SK-N-SH (cell line): ENCODE results near the gene POMC. TPM values are rescaled to one million over a fixed set of nuclear protein-coding genes. Genes with fewer than 3 reads are reported as not detected.
"Not testable (repeated sequence)": the region's sequence is repeated elsewhere in the genome, so short reads cannot be mapped to it uniquely, and the experiment has no call there.

Experiments used
- CTCF ChIA-PET: fragments of 300-600, 350-600 bp; formaldehyde crosslinking; extraction: SDS; loops from one replicate; lab custom pipeline; 2021; lab: Yijun Ruan, JAX
- POLR2A ChIA-PET: fragments of 350-600 bp; sonication (Branson Sonifier 250); formaldehyde crosslinking; extraction: SDS; loops from one replicate; lab custom pipeline; 2020; ENCODE audit warnings: antibody characterized with exemption, inconsistent platforms; lab: Yijun Ruan, JAX
- DNase-seq: peaks from one replicate; pipeline ENCODE4 v3.0.0; 2012
- H2AFZ ChIP-seq: fragments of 200-600 bp; sonication (generic); 2 replicates; pipeline ENCODE4 v1.8.1; 2016; ENCODE audit warnings: antibody characterized with exemption, mild to moderate bottlenecking, low read depth
- H3F3A ChIP-seq: fragments of 200-600 bp; sonication (generic); replicated peaks from 2 replicates; pipeline ENCODE3; 2016; ENCODE audit warnings: antibody characterized with exemption, mild to moderate bottlenecking; ENCODE audit not compliant: insufficient read depth
- H3K27ac ChIP-seq, 2 experiments: fragments of 200-500 bp in 1 of 2; fragments of 200-600 bp in 1 of 2; sonication (Bioruptor generic) in 1 of 2; sonication (generic), shearing (Covaris generic) in 1 of 2; 2 replicates each; pipeline versions ENCODE4 v1.5.1 to v1.6.1; 2014 to 2016; ENCODE audit warnings: low read depth in 2 of 2, inconsistent platforms in 1 of 2, low read length in 1 of 2, mild to moderate bottlenecking in 1 of 2, mixed read lengths in 1 of 2
- H3K27me3 ChIP-seq: fragments of 200-600 bp; sonication (generic), shearing (Covaris generic); 2 replicates; pipeline ENCODE4 v1.6.1; 2016; ENCODE audit warnings: mixed run types; ENCODE audit not compliant: insufficient read depth
- H3K36me3 ChIP-seq, 2 experiments: fragments of 200-500 bp in 1 of 2; fragments of 200-600 bp in 1 of 2; sonication (Bioruptor generic) in 1 of 2; sonication (generic) in 1 of 2; replicated peaks in 1 of 2; 2 replicates each; pipeline versions ENCODE3 to v1.5.1; 2014 to 2016; ENCODE audit warnings: low read length in 1 of 2, mild to moderate bottlenecking in 1 of 2; ENCODE audit not compliant: insufficient read depth in 2 of 2, control insufficient read depth in 1 of 2
- H3K4me1 ChIP-seq, 2 experiments: fragments of 200-500 bp in 1 of 2; fragments of 200-600 bp in 1 of 2; sonication (Bioruptor generic) in 1 of 2; sonication (generic), shearing (Covaris generic) in 1 of 2; 2 replicates each; pipeline versions ENCODE4 v1.5.1 to v1.6.1; 2014 to 2016; ENCODE audit warnings: low read depth in 1 of 2, low read length in 1 of 2, mixed run types in 1 of 2; ENCODE audit not compliant: insufficient read depth in 2 of 2, control insufficient read depth in 1 of 2
- H3K4me2 ChIP-seq: fragments of 200-600 bp; sonication (generic), shearing (Covaris generic); 2 replicates; pipeline ENCODE4 v1.6.1; 2017; ENCODE audit warnings: mixed run types
- H3K4me3 ChIP-seq, 2 experiments: fragments of 200-500 bp in 1 of 2; fragments of 200-600 bp in 1 of 2; sonication (Bioruptor generic) in 1 of 2; sonication (generic), shearing (Covaris generic) in 1 of 2; 2 replicates each; pipeline versions ENCODE4 v1.5.1 to v1.8.1; 2014 to 2016; ENCODE audit warnings: low read depth in 2 of 2, inconsistent platforms in 1 of 2, low read length in 1 of 2, mild to moderate bottlenecking in 1 of 2, mixed read lengths in 1 of 2, moderate library complexity in 1 of 2
- H3K79me2 ChIP-seq: fragments of 200-600 bp; sonication (generic); 2 replicates; pipeline ENCODE4 v1.8.1; 2017; ENCODE audit warnings: mild to moderate bottlenecking; ENCODE audit not compliant: insufficient read depth
- H3K9ac ChIP-seq: fragments of 200-600 bp; sonication (generic); 2 replicates; pipeline ENCODE4 v1.6.1; 2017; ENCODE audit warnings: mixed run types
- H3K9me2 ChIP-seq: fragments of 200-600 bp; sonication (generic); 2 replicates; pipeline ENCODE4 v1.6.1; 2017; ENCODE audit warnings: mixed run types
- H3K9me3 ChIP-seq: fragments of 200-600 bp; sonication (generic); 2 replicates; pipeline ENCODE4 v1.6.1; 2017; ENCODE audit warnings: mixed run types, mild to moderate bottlenecking, moderate library complexity
- H4K20me1 ChIP-seq: fragments of 200-600 bp; sonication (generic); 2 replicates; pipeline ENCODE4 v1.6.1; 2017; ENCODE audit warnings: mild to moderate bottlenecking, mixed run types; ENCODE audit not compliant: insufficient read depth
- CHD2 ChIP-seq: fragments of 150-350 bp; IDR thresholded peaks from 2 replicates; pipeline ENCODE4 v1.6.1; 2018; ENCODE audit warnings: low read length; ENCODE audit not compliant: partially characterized antibody
- ELF1 ChIP-seq: IDR thresholded peaks from 2 replicates; pipeline ENCODE4 v1.4.0; 2012
- EP300 ChIP-seq, 2 experiments: IDR thresholded peaks; 2 replicates each; pipeline versions ENCODE4 v1.4.0 to v1.6.1; 2012; ENCODE audit warnings: borderline replicate concordance in 1 of 2, low read depth in 1 of 2, low read length in 1 of 2
- GATA2 ChIP-seq: sonication (generic); formaldehyde crosslinking; IDR thresholded peaks from 2 replicates; pipeline ENCODE4 v1.5.0; 2020; ENCODE audit warnings: mild to moderate bottlenecking, missing genetic modification reagents
- JUND ChIP-seq: IDR thresholded peaks from 2 replicates; pipeline ENCODE4 v1.4.0; 2012
- NFIC ChIP-seq: IDR thresholded peaks from 2 replicates; pipeline ENCODE4 v1.4.0; 2012; ENCODE audit warnings: borderline replicate concordance
- NRF1 ChIP-seq: IDR thresholded peaks from 2 replicates; pipeline ENCODE4 v1.6.1; 2012; ENCODE audit warnings: low read depth, mild to moderate bottlenecking, low read length
- POLR2AphosphoS5 ChIP-seq: IDR thresholded peaks from 2 replicates; pipeline ENCODE4 v1.6.1; 2012; ENCODE audit warnings: low read depth, low read length
- RAD21 ChIP-seq: IDR thresholded peaks from 2 replicates; pipeline ENCODE4 v1.6.1; 2012; ENCODE audit warnings: mild to moderate bottlenecking, low read length
- RFX5 ChIP-seq: IDR thresholded peaks from 2 replicates; pipeline ENCODE4 v1.6.1; 2012; ENCODE audit warnings: mild to moderate bottlenecking, improper control_type of control experiment, low read length
- SIN3A ChIP-seq: IDR thresholded peaks from 2 replicates; pipeline ENCODE4 v1.6.1; 2012; ENCODE audit warnings: low read depth, mild to moderate bottlenecking, low read length, moderate library complexity, borderline replicate concordance
- TAF1 ChIP-seq: IDR thresholded peaks from 2 replicates; pipeline ENCODE4 v1.6.1; 2012; ENCODE audit warnings: low read depth, mild to moderate bottlenecking, low read length, moderate library complexity, borderline replicate concordance
- TEAD4 ChIP-seq: IDR thresholded peaks from 2 replicates; pipeline ENCODE4 v1.4.0; 2012; ENCODE audit warnings: mild to moderate bottlenecking, borderline replicate concordance; ENCODE audit not compliant: insufficient read depth
- WGBS: methylation state at CpG from one replicate; pipeline ENCODE4 v1.1.6; 2017; ENCODE audit warnings: low lambda C conversion rate; 5-methylcytosine and 5-hydroxymethylcytosine counted together
- polyA plus RNA-seq, 3 experiments: library from polyadenylated mRNA; depleted of rRNA; stranded (reverse); fragments of >200 nt; gene quantifications; 2 replicates each; pipeline ENCODE4 v1.2.3, GENCODE V29; 2012
- TF ChIP-seq, protein P1 (sequence below): IDR thresholded peaks from 2 replicates; pipeline ENCODE4 v1.4.0; 2012; ENCODE audit warnings: low read depth
- TF ChIP-seq, protein P2 (sequence below): IDR thresholded peaks from 2 replicates; pipeline ENCODE4 v1.6.1; 2012; ENCODE audit warnings: mild to moderate bottlenecking, low read depth, low read length, moderate library complexity
- TF ChIP-seq, protein P3 (sequence below): fragments of 150-350 bp; IDR thresholded peaks from 2 replicates; pipeline ENCODE4 v1.6.1; 2016; ENCODE audit warnings: mild to moderate bottlenecking, low read depth, low read length
- TF ChIP-seq, protein P4 (sequence below): IDR thresholded peaks from 2 replicates; pipeline ENCODE4 v1.4.0; 2012; ENCODE audit warnings: low read depth, borderline replicate concordance

The POMC gene
- polyA plus RNA-seq, 1 of the 3 experiments (the other 2 are of a cell fraction): not detected

DNA sequence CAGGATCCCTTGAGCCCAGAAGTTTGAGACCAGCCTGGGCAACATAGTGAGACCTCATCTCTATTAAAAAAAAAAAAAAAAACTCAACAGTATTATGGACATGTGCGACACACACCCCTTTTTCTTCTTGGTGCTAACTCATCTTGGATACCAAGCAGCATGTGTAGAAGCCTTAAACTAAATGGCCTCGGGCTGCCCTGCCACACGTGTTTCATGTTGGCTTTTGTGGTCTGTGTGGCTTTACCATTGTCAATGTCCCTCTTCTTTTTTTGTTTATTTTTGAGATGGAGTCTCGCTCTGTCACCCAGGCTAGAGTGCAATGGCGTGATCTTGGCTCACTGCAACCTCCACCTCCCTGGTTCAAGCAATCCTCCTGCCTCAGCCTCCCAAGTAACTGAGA, 17.4 kb downstream of the POMC start:
- H3K4me3 ChIP-seq, H3K9ac ChIP-seq, DNase-seq, H3K9me2 ChIP-seq, CTCF ChIA-PET, H4K20me1 ChIP-seq, H3K36me3 ChIP-seq, H3K4me1 ChIP-seq, H3K4me2 ChIP-seq, POLR2A ChIA-PET, H3K27me3 ChIP-seq, H3K79me2 ChIP-seq, H3K27ac ChIP-seq, H2AFZ ChIP-seq, H3K9me3 ChIP-seq, H3F3A ChIP-seq: not testable (repeated sequence)
- 91% methylated on average over 5 of the region's 5 CpGs for WGBS

DNA sequence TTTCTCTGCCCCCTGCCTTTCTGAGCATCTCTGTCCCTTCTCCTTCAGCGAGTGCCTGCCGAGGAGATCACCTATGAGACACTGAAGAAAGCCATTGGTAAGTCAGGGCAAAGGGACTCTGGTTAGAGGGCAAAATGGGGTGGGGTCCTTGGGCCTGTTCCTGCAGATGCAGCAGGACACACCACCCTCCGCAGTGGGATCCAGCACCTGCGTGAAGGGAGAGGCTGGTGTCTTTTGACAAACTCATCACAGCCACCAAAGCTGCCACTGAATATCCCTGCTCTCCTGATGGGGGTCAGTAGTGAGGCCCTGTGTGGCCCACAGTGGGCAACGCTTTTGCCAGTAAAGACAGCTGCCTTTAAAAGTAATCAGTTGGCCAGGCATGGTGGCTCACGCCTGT, 18.7 kb downstream of the POMC start:
- H3K36me3 ChIP-seq: no peaks in the 10 kb centered on the region
- no peak overlapping the region for H3K4me3 ChIP-seq
- H2AFZ ChIP-seq: no peak overlapping the region
- no peaks in the 10 kb centered on the region for H3F3A ChIP-seq
- H4K20me1 ChIP-seq: no peaks in the 10 kb centered on the region
- H3K4me1 ChIP-seq: no peaks in the 10 kb centered on the region
- no peak overlapping the region for H3K9ac ChIP-seq
- WGBS: 89% methylated on average over 4 of the region's 6 CpGs
- no peaks in the 10 kb centered on the region for H3K9me2 ChIP-seq
- no peaks in the 10 kb centered on the region for H3K27me3 ChIP-seq
- no peaks in the 10 kb centered on the region for H3K9me3 ChIP-seq
- no peak for DNase-seq
- POLR2A ChIA-PET: interaction anchor here (0.6 kb wide), 1 partner anchor 162 kb away, joined by 4 read pairs; no protein-coding TSS in a partner anchor
- H3K79me2 ChIP-seq: no peaks in the 10 kb centered on the region
- no peak for TF ChIP-seq RFX5
- no peak for TF ChIP-seq NRF1
- TF ChIP-seq EP300 (IDR thresholded peaks at IDR 0.05; ENCODE audit: borderline replicate concordance in 1 of 2, low read depth in 1 of 2, low read length in 1 of 2): no peak
- no peak for TF ChIP-seq RAD21
- no peak for TF ChIP-seq TAF1
- TF ChIP-seq SIN3A: no peak
- no peak overlapping the region for H3K27ac ChIP-seq
- CTCF ChIA-PET: interaction anchor here (1.1 to 1.2 kb wide), 2 partner anchors 16 to 46 kb away, joined by 4 read pairs; no protein-coding TSS in a partner anchor
- no peak overlapping the region for H3K4me2 ChIP-seq

DNA sequence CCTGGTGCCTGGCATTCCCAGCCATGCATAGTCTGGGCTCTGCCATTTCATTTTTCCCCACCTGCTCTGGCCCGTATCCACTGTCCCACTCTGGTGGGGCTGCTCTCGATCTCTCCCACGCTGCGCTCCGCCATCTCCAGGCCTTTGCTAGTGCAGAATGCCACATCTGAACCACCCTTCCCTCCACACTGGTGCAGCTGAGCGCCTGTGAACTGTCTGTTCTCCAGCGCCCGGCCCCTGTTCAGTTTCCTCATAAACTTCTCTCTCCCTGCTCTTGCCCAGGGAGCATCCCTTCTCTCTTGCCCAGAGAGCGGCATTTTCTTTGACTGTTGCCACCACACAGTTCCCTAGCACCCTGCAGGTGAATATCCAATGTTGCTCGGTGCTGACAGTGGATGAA, 21.5 kb downstream of the POMC start:
- 96% methylated on average over 10 of the region's 10 CpGs for WGBS
- no peaks in the 10 kb centered on the region for H3K4me1 ChIP-seq
- no peaks in the 10 kb centered on the region for H3F3A ChIP-seq
- no peaks in the 10 kb centered on the region for H3K9me3 ChIP-seq
- H2AFZ ChIP-seq: no peak overlapping the region
- H3K4me3 ChIP-seq: no peak overlapping the region
- no peak overlapping the region for H3K9ac ChIP-seq
- H3K27ac ChIP-seq: no peak overlapping the region
- H3K9me2 ChIP-seq: no peaks in the 10 kb centered on the region
- DNase-seq: no peak
- H3K36me3 ChIP-seq: no peaks in the 10 kb centered on the region
- H3K27me3 ChIP-seq: no peaks in the 10 kb centered on the region
- ChIA-PET CTCF (interaction anchor here (1.1 to 1.7 kb wide), 5 partner anchors 17 to 172 kb away, joined by 3 to 6 read pairs (median 4); no protein-coding TSS in a partner anchor), POLR2A (no interaction called here)
- H3K4me2 ChIP-seq: no peak overlapping the region
- H3K79me2 ChIP-seq: no peaks in the 10 kb centered on the region
- no peaks in the 10 kb centered on the region for H4K20me1 ChIP-seq
- TF ChIP-seq GATA2 (CRISPR knock-in tag) (no peak), NRF1 (no peak), JUND (no peak), CHD2 (no peak), POLR2AphosphoS5 (no peak), ELF1 (no peak), TEAD4 (no peak), NFIC (no peak)
- TF ChIP-seq, protein P1, sequence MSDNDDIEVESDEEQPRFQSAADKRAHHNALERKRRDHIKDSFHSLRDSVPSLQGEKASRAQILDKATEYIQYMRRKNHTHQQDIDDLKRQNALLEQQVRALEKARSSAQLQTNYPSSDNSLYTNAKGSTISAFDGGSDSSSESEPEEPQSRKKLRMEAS: no peak
- TF ChIP-seq, protein P2, sequence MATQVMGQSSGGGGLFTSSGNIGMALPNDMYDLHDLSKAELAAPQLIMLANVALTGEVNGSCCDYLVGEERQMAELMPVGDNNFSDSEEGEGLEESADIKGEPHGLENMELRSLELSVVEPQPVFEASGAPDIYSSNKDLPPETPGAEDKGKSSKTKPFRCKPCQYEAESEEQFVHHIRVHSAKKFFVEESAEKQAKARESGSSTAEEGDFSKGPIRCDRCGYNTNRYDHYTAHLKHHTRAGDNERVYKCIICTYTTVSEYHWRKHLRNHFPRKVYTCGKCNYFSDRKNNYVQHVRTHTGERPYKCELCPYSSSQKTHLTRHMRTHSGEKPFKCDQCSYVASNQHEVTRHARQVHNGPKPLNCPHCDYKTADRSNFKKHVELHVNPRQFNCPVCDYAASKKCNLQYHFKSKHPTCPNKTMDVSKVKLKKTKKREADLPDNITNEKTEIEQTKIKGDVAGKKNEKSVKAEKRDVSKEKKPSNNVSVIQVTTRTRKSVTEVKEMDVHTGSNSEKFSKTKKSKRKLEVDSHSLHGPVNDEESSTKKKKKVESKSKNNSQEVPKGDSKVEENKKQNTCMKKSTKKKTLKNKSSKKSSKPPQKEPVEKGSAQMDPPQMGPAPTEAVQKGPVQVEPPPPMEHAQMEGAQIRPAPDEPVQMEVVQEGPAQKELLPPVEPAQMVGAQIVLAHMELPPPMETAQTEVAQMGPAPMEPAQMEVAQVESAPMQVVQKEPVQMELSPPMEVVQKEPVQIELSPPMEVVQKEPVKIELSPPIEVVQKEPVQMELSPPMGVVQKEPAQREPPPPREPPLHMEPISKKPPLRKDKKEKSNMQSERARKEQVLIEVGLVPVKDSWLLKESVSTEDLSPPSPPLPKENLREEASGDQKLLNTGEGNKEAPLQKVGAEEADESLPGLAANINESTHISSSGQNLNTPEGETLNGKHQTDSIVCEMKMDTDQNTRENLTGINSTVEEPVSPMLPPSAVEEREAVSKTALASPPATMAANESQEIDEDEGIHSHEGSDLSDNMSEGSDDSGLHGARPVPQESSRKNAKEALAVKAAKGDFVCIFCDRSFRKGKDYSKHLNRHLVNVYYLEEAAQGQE: no peak
- TF ChIP-seq, protein P3, sequence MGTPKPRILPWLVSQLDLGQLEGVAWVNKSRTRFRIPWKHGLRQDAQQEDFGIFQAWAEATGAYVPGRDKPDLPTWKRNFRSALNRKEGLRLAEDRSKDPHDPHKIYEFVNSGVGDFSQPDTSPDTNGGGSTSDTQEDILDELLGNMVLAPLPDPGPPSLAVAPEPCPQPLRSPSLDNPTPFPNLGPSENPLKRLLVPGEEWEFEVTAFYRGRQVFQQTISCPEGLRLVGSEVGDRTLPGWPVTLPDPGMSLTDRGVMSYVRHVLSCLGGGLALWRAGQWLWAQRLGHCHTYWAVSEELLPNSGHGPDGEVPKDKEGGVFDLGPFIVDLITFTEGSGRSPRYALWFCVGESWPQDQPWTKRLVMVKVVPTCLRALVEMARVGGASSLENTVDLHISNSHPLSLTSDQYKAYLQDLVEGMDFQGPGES: no peak
- TF ChIP-seq, protein P4, sequence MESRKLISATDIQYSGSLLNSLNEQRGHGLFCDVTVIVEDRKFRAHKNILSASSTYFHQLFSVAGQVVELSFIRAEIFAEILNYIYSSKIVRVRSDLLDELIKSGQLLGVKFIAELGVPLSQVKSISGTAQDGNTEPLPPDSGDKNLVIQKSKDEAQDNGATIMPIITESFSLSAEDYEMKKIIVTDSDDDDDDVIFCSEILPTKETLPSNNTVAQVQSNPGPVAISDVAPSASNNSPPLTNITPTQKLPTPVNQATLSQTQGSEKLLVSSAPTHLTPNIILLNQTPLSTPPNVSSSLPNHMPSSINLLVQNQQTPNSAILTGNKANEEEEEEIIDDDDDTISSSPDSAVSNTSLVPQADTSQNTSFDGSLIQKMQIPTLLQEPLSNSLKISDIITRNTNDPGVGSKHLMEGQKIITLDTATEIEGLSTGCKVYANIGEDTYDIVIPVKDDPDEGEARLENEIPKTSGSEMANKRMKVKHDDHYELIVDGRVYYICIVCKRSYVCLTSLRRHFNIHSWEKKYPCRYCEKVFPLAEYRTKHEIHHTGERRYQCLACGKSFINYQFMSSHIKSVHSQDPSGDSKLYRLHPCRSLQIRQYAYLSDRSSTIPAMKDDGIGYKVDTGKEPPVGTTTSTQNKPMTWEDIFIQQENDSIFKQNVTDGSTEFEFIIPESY: no peak
